OCI-LY7 (cell line): ENCODE measurements around the gene MCRIP2. TPM values are rescaled to one million over a fixed set of nuclear protein-coding genes. Genes with fewer than 3 reads are reported as not detected.

ENCODE experiments used
- BruUV-seq: library from RNA; stranded (reverse); fragments of 400-500 nt; replicated peaks from 2 replicates; lab custom pipeline; 2021; lab: Mats Ljungman, UMichigan
- CTCF ChIA-PET: fragments of 300-600 bp; sonication (Branson Sonifier 250); formaldehyde crosslinking; loops from one replicate; lab custom pipeline; 2022; ENCODE audit warnings: antibody characterized with exemption; ENCODE audit not compliant: unreplicated experiment; lab: Charles Lee
- POLR2A ChIA-PET: fragments of 300-600 bp; sonication (Branson Sonifier 250); formaldehyde crosslinking; loops from one replicate; lab custom pipeline; 2022; ENCODE audit warnings: antibody characterized with exemption; lab: Charles Lee
- DNase-seq: peaks from one replicate; pipeline ENCODE4 v3.0.0-alpha.2; 2015; ENCODE audit warnings: low spot score
- H2AFZ ChIP-seq: fragments of 200-600 bp; sonication (generic), shearing (Covaris generic); 2 replicates; pipeline ENCODE4 v1.6.1; 2014; ENCODE audit warnings: mild to moderate bottlenecking, antibody characterized with exemption, low read length, moderate library complexity
- H3K27ac ChIP-seq: fragments of 200-600 bp; sonication (generic); 2 replicates; pipeline ENCODE4 v1.5.1; 2014; ENCODE audit warnings: mixed run types, low read depth, mild to moderate bottlenecking, moderate library complexity, low read length, inconsistent platforms; ENCODE audit not compliant: poor library complexity, severe bottlenecking
- H3K36me3 ChIP-seq: fragments of 200-600 bp; sonication (generic); 2 replicates; pipeline ENCODE4 v1.6.1; 2014; ENCODE audit warnings: mild to moderate bottlenecking, antibody characterized with exemption, low read length, moderate library complexity, mixed read lengths; ENCODE audit not compliant: insufficient read depth
- H3K4me1 ChIP-seq: fragments of 200-600 bp; sonication (generic); 2 replicates; pipeline ENCODE4 v1.5.1; 2014; ENCODE audit warnings: mild to moderate bottlenecking, low read length; ENCODE audit not compliant: insufficient read depth, poor library complexity, severe bottlenecking
- H3K4me2 ChIP-seq: fragments of 200-600 bp; sonication (generic); 2 replicates; pipeline ENCODE4 v1.6.1; 2014; ENCODE audit warnings: mild to moderate bottlenecking, low read length
- H3K4me3 ChIP-seq: fragments of 200-600 bp; sonication (generic); 2 replicates; pipeline ENCODE4 v1.5.1; 2014; ENCODE audit warnings: mild to moderate bottlenecking, low read depth, low read length; ENCODE audit not compliant: poor library complexity, severe bottlenecking
- H3K79me2 ChIP-seq: fragments of 200-600 bp; sonication (generic); 2 replicates; pipeline ENCODE4 v1.6.1; 2016; ENCODE audit warnings: low read depth, mild to moderate bottlenecking, low read length, moderate library complexity, mixed read lengths; ENCODE audit not compliant: insufficient read depth
- H3K9me2 ChIP-seq: fragments of 200-600 bp; sonication (generic); 2 replicates; pipeline ENCODE4 v1.6.1; 2016; ENCODE audit warnings: mild to moderate bottlenecking, low read length, mixed read lengths; ENCODE audit not compliant: insufficient read depth
- H3K9me3 ChIP-seq: fragments of 200-600 bp; sonication (generic); 2 replicates; pipeline ENCODE4 v1.6.1; 2014; ENCODE audit warnings: mild to moderate bottlenecking, mixed run types, low read length, mixed read lengths
- H4K20me1 ChIP-seq: fragments of 200-600 bp; sonication (generic); 2 replicates; pipeline ENCODE4 v1.6.1; 2014; ENCODE audit warnings: mild to moderate bottlenecking, antibody characterized with exemption, low read length, moderate library complexity, mixed read lengths; ENCODE audit not compliant: insufficient read depth
- CTCF ChIP-seq: fragments of 200-600 bp; sonication (generic); conservative IDR thresholded peaks from 2 replicates; pipeline ENCODE4 v1.5.1; 2014; ENCODE audit warnings: mild to moderate bottlenecking, antibody characterized with exemption, low read length, moderate library complexity, mixed read lengths
- EZH2phosphoT487 ChIP-seq: fragments of 200-600 bp; sonication (generic); IDR thresholded peaks from 2 replicates; pipeline ENCODE4 v1.6.1; 2018; ENCODE audit warnings: low read depth, borderline replicate concordance, mild to moderate bottlenecking, mixed run types, antibody characterized with exemption, low read length, moderate library complexity, mixed read lengths
- intact Hi-C: fragments of 100-400 bp; cut with micrococcal nuclease; formaldehyde crosslinking; loops from one replicate; pipeline ENCODE4 v1.10.0; 2022; ENCODE audit not compliant: unreplicated experiment
- total RNA-seq, 2 experiments: library from RNA; depleted of rRNA in 1 of 2; stranded (reverse); fragments of >200 nt in 1 of 2; shearing (Covaris generic) in 1 of 2; gene quantifications; 2 replicates each; pipeline ENCODE4 v1.2.3, GENCODE V29; 2014 to 2022

Gene MCRIP2
- total RNA-seq, 2 experiments from 2014 or later, result 62.8 to 64.1 TPM

- POLR2A ChIA-PET, result no interaction called here
- BruUV-seq, result no TSS peak
- peak overlapping the region; percentile 89 for H3K4me2 ChIP-seq
These were observed 1.0 kb upstream of the MCRIP2 start for GRCh38 chr16:640614-641013.

GRCh38 chr16:642189-643049, 791 bp downstream of the MCRIP2 start:
- H3K9me3 ChIP-seq, result no peaks in the 10 kb centered on the region
- peaks cover 45% of the 10 kb centered on the region for H3K4me1 ChIP-seq
- no TSS peak for BruUV-seq
- H4K20me1 ChIP-seq, result no peaks in the 10 kb centered on the region
- H3K4me3 ChIP-seq, result peak overlapping the region; percentile 78
- CTCF ChIA-PET, result no interaction called here
- H3K9me2 ChIP-seq, result no peaks in the 10 kb centered on the region
- intact Hi-C loops, result no loop called here
- H3K4me2 ChIP-seq, result peak overlapping the region; percentile 89
- H3K36me3 ChIP-seq, result no peaks in the 10 kb centered on the region; the same call in 1 of the 2 replicates
- H2AFZ ChIP-seq, result peak overlapping the region; percentile 74
- POLR2A ChIA-PET, result no interaction called here
- H3K79me2 ChIP-seq, result no peaks in the 10 kb centered on the region; the same call in 1 of the 2 replicates
- TF ChIP-seq CTCF (no peak), EZH2phosphoT487 (no peak)
- peak overlapping the region; percentile 40 for H3K27ac ChIP-seq
- DNase-seq, result peak; percentile 60

More at GRCh38 chr16:640614-641013, 1.0 kb upstream of the MCRIP2 start:
- TF ChIP-seq CTCF (no peak), EZH2phosphoT487 (no peak)
- no peak overlapping the region for H3K27ac ChIP-seq
- no peaks in the 10 kb centered on the region for H3K9me3 ChIP-seq
- H3K36me3 ChIP-seq, result no peaks in the 10 kb centered on the region
- no peak overlapping the region for H2AFZ ChIP-seq
- peaks cover 48% of the 10 kb centered on the region for H3K4me1 ChIP-seq
- no peak for DNase-seq
- H3K4me3 ChIP-seq, result peak overlapping the region; percentile 78
- CTCF ChIA-PET, result no interaction called here
- no peaks in the 10 kb centered on the region for H4K20me1 ChIP-seq
- intact Hi-C loops, result no loop called here
- H3K79me2 ChIP-seq, result peaks cover 3% of the 10 kb centered on the region; the same call in 1 of the 2 replicates
- H3K9me2 ChIP-seq, result no peaks in the 10 kb centered on the region

- no peaks in the 10 kb centered on the region; the same call in 1 of the 2 replicates for H3K79me2 ChIP-seq
- no peaks in the 10 kb centered on the region; the same call in 1 of the 2 replicates for H3K36me3 ChIP-seq
- CTCF ChIA-PET, result no interaction called here
- POLR2A ChIA-PET, result no interaction called here
- DNase-seq, result no peak
- peak overlapping the region; percentile 78 for H3K4me3 ChIP-seq
- no peak overlapping the region for H2AFZ ChIP-seq
- H3K4me1 ChIP-seq, result peaks cover 44% of the 10 kb centered on the region
- no peaks in the 10 kb centered on the region for H3K9me2 ChIP-seq
- no peaks in the 10 kb centered on the region for H3K9me3 ChIP-seq
- H4K20me1 ChIP-seq, result no peaks in the 10 kb centered on the region
- intact Hi-C loops, result no loop called here
- peak overlapping the region; percentile 89 for H3K4me2 ChIP-seq
- peak overlapping the region; percentile 40 for H3K27ac ChIP-seq
- TF ChIP-seq CTCF (no peak), EZH2phosphoT487 (no peak)
- no TSS peak for BruUV-seq
These were observed 1.4 kb downstream of the MCRIP2 start for GRCh38 chr16:643050-643368.
